Activated CD4-positive, alpha-beta T cell treated with anti-CD3 and anti-CD28 coated beads, Interleukin-2, Interleukin-6, amounts not matched to agents 100 ng/mL and 50 ng/mL, durations not matched to agents 16 hours and 8 hours (primary cell): Measurements from ENCODE around the gene UNC13A.

Experiments
- DNase-seq: peaks from one replicate; pipeline ENCODE4 v3.0.0-alpha.2; 2020

The UNC13A gene

DNA sequence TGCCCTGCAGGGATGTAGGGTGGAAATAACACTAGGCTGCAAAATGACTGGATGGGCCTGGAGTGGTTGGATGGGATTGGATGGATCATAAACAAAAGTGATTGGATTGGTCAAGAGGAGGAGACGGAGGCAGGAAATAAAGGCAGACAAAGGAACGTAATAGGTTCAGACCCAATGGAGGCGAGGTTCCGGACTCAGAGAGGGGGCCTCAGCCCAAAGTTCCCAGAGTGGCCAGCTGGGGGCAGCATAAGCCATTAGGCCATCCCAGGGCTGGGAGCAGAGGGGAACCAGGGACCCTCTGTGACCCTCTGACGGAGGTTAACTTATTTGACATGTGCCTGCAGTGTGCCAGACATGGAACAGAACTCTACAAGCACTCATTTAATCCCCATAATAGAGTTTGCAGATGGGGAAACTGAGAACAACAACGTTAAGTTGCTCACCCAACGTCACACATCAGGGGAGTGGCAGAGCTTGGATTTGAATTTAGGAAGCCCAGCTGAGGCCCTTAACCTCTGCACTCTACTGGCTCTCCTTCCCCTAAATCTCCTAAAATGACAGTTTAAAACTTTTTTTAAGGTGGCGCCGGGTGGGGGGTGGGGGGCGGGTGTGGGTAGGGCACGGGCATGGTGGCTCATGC lies 15.8 kb upstream of the UNC13A start:
- DNase-seq = peak; percentile 67

DNA sequence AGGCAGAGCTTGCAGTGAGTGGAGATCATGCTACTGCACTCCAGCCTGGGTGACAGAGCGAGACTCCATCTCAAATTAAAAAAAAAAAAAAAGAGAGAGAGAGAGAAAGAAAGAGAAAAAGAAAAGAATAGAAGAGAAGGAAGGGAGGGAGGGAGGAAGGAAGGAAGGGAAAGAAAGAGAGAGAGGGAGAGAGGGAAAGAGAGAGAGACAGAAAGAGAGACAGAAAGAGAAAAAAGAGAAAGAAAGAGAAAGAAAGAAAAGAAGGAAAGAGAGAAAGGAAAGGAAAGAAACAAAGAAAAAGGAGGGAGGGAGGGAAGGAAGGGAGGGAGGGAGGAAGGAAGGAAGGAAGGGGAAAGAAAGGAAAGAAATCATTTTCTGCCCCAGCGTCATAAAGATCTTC lies 7.0 kb upstream of the UNC13A start:
- no peak for DNase-seq

DNA sequence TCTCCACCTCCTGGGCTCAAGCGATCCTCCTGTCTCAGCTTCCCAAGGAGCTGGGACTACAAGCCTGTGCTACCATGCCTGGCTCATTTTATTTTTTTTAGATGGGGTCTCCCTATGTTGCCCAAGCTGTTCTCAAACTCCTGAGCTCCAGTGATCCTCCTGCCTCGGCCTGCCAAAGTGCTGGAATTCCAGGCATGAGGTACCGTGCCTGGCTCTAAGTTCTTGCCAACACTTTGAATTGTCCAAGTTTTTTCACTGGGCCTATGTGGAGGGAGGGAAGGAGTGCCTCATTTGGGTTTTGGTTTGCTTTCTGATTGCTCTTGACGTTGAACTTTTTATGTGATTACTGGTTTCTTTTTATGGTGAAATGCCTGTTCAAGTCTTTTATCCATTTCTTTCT lies 4.4 kb upstream of the UNC13A start:
- no peak for DNase-seq

DNA sequence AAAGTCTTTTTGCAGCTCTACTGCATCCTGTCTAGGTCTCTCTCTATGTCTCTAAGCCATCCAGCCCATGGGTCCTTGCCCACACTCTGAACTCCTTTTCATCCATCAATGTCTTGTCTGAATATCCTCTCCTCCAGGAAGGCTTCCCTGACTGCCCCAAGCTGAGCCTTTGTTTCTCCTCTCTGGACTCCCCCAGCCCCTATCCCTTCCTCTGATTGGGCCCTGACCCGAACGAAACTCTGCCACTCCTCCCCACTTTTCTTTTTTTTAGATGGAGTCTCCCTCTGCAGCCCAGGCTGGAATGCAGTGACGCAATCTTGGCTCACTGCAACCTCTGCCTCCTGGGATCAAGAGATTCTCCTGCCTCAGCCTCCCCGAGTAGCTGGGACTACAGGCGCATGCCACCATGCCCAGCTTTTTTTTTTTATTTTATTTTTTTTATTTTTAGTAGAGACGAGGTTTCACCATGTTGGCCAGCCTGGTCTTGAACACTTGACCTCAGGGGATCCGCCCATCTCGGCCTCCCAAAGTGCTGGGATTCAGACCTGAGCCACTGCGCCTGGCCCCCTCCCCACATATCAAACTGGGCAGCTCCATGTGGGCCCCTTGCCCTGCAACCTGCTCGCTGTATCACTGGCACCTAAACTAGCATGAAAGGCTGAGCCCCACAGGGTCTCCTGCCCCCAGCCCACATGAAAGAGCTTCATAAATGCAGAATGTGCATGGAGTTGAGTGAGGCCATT lies 870 bp upstream of the UNC13A start:
- no peak for DNase-seq

DNA sequence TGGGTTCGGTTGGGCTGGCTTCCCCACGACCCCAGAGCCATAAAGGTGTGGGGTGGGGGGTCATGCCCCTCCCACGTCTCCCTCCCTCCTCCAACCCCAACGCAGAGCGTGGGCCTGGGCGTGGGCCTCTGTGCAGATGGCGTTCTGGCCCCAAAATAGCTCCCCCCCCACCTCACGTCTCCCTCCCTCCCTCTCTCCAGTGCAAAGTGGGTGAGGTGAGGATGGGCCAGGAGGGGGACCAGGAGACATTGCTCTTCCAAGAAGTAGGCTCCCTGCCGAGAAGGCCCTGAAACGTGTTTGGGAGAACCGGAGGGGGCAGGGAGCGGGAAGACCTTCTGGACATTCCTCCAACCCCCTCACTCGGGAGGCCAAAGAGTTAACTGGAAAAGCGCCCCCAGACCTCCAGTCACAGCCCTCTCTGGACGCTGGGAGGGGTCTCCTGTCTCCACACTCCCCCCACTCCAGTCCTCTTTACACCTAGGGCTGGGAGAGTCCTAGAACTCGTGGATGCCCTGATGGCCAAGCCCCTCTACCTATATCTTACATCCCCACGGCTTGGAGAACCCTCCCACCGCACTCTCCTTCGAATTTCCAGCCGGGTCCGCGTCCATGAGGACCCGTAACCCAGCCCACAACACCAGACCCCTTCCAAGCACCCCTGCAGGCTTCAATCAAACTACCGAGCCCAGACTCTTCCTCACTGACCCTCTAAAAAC lies 855 bp downstream of the UNC13A start:
- no peak for DNase-seq

DNA sequence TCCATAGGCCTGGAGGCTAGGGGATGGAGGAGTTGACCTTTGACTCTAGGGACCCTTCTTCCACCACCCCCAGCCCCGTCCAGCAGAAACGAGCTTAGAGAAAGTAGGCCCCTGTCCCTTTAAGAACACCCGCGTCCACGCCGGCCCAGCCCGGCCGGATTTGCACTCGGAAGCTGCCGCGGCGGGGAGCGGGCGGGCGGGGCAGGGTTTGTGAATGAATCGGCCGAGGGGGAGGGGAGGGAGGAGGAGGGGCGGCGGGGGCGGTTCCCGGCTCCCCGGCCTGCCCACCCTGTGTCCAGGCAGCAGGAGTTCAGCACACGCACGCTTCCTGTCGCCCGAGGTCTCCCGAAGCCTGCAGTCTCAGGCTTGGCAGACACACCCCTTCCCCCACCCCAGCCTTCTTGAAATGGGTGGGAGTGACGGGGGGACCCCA lies 1.5 kb downstream of the UNC13A start:
- DNase-seq = no peak

DNA sequence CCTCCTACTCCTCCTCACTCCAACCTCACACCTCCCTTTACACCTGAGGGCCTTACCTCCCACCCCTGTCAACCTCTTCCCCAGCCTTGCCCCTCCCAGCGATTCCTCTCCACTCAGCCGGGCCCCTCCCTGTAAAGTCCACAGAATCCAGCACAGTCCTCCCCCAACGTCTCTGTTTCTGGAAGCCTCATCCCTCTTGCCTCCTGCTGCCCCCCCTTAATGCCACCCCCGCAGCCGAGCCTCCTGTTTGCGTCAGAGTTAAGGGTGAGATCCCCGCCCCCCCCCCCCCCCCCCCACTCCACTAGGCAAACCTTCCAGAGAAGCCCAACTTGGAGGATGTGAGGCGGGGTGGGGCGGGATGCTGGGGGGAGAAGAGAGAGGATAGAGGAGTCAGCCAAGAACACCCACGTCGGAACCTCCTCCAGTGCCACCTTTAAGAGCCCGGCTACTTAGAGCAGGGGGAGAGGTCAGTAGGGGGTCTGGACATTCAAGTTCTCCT lies 2.1 kb downstream of the UNC13A start:
- DNase-seq = no peak

DNA sequence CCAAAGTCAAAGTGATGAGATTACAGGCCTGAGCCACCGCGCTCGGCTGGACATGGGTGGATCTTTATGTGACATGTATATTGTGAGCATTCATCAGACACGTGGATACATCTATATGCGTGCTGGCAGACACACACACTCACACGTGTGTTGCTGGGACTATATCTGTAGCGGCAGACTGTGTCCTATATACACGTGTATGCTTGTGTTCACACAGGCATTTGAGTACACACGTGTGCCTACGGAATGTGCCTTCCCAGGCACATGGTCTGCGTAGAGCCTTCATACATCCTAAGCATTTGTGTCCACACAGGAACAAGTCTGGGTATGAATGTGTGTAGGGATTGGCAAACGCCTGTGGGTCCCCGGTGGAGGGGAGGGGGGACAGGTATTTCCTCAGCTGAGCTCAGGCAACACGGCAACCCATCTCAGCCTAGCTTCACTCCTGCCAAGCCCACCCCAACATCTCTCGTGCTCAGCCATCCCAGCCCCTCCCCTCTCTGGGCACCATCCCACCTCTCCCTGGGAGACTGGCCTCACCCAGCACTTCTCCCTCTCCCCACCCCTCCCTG lies 2.6 kb downstream of the UNC13A start:
- DNase-seq = no peak

DNA sequence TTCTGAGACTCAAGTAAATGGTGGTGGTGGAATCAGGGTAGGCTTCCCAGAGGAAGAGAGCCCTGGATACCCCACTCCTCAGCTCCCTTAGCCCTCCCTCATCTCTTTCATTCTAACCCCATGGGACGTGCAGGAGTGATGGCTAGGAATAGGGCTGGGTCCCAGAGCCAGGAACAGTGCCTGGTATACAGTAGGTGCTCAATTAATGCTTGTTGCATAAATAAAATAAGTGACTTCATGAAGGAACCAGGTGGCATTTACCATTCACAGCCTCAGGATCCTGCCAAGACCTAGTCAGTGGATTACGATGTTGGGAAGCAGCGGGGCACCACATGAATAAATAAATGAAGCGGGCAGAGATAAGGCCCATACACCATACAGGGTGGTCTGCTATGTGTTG lies 3.9 kb downstream of the UNC13A start:
- no peak for DNase-seq

DNA sequence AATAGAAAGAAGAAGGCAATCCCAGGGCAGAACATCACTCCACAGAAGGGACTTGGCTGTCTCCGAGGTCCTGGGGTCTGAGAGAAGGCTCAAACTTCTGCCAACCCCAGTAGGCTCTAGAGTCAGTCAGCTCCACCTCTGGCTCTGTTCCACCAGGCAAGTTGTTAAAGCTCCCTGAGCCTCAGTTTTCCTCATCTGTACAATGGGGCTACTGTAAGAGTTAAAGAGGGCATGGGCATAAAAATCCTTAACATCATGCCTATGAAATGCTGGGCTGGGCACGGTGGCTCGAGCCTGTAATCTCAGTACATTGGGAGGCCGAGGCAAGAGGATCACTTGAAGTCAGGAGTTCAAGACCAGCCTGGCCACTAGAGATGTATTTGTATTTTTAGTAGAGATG lies 5.1 kb downstream of the UNC13A start:
- no peak for DNase-seq

DNA sequence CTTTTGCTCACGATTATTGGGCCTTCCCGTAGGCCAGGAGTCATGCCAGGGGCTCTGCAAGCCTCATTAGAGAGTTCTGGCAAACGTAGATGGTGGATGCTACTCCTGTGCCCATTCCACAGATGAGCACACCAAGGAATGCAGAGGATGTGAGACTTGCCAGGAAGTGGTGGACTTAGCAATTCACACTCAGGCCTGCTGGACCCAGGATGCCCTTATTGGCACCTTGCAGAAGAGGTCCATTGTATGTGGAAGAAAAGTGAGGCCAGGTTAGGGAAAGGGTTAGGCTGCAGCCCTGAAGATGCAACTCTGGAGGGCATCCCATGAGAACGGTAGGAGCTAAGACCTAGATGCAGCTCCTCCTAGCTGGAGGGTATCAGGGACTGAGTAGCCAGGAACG lies 5.9 kb downstream of the UNC13A start:
- no peak for DNase-seq

DNA sequence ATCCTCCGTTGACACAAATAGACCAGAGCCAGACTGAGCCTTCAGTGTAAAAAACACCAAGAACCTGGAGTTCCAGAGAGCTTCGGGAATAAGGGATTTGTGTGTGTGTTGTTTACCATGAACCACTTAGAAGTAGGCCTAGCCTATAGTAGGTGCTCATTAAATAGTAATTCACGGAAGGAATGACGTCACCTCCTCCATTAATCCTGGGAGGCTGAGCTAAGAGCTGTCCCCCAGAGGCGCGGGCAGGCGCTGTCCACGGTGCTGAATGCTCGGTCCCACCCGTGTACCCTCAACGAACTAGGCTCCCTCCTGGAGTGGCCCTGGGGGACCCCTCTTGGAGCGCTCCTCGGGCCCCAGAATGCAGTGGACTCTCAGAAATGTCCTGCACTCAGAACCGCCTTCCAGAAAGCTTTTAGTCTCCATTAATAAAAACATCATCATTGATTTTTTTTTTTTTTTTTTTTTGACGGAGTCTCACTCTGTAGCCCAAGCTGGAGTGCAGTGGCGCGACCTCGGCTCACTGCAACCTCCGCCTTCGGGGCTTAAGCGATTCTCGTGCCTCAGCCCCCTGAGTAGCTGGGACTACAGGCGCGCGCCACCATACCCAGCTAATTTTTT lies 6.5 kb downstream of the UNC13A start:
- DNase-seq = peak; percentile 30

DNA sequence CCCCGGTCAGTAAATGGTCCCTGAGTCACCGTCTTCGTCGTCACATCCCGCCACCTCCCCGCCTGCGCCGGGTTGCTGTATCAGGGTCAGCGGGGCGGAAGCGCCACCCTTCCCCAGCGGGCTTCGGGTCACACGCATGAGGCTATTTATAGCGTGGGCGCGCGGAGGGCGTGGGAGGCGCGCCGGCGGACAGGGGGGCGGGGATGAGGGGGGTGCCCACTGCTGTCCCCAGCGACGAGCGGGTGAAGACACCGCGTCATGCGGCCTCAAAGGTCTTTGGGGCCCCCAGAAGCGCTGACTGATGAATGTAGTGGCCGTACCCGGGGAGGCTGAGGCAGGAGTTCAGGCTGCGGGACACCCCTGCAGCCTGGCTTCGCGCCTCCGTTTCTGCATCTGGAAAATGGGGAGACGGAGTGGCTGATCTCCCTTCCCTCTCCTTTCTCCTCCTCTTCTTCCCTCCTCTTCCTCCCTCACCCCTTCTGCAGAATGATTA lies 7.9 kb downstream of the UNC13A start:
- peak; percentile 47 for DNase-seq

DNA sequence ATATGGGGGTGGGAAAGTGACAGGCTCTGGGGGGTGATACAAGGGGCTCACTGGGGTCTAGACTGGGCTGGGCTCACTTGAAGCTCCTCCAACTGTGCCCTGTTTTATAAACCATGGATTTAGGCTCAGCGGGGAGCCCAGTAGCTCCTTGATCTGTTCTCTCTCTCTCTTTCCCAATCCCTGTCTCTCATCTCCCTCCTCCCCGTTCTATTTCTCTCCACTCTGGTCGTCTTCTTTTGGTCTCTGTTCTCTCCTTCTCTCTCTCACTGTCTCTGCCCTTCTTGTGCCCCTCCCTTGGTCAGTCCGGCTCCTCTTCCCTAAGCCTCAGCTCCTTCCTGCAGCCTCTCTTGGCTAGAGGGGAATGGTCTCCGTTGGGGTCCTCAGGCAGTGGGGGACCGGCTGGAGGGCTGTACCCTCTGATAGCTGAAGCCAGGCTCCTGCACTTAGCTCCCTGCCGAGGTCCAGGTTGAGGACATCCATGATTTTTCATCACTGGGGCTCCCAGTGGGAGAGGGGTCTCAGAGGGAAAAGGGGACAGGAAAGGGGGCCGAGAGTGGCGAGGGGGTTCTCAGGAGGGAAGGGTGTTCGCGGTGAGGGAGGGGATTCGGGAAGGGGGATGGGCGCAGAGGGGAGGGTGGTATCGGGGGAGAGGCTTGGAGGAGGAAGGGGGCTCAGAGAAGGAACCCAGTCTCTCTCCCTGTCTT lies 8.5 kb downstream of the UNC13A start:
- DNase-seq = no peak

DNA sequence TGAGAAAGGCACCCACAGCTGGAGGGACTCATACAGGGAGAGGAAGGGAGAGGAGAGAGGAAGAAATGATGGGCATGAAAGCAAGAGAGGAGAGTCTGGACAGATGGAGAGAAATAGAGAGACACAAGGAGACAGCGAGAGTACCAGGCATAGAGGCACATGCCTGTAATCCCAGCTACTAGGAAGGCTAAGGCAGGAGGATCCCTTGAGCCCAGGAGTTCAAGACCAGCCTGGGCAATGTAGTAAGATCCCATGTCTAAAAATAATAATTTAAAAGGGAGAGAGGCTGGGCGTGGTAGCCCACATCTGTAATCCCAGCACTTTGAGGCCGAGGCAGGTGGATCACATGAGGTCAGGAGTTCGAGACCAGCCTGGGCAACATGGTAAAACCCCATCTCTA lies 9.3 kb downstream of the UNC13A start:
- no peak for DNase-seq

DNA sequence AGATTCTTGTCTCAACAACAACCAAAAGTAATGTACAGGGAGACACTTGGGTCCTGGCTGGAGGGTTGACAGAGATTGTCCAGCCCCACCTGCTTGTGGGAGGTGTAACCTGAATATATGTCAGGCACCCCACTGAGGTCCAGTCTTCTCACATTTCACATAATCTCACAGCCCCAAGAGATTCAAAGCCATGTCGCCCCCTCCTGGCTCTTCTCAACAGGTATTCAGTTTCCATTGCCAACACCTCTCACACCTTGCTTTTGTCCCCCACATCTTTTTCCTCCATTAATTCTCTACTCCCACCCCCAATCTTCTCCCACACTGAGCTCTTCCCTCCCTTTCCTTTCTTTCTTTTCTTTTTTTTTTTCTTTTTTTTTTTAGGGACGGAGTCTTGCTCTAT lies 11.2 kb downstream of the UNC13A start:
- no peak for DNase-seq

DNA sequence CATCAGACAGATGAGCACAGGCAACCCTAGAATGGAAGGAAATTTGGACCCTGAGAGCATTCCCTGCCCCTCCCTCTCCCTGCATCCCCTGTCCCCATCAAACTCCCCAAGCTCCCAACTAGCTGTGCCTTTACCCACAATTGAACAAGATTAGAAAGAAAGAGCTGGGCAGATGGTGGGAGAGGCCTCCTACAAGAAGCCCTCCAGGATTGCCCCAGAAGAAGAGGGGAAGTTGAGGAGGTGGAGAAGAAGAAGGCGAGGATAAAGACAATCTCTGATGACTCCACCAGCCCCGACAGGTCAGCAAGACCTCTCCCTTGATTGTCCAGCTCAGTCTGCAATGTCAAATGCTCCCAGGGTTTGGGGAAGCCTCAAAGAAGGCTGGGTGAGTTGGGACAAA lies 11.9 kb downstream of the UNC13A start:
- no peak for DNase-seq

DNA sequence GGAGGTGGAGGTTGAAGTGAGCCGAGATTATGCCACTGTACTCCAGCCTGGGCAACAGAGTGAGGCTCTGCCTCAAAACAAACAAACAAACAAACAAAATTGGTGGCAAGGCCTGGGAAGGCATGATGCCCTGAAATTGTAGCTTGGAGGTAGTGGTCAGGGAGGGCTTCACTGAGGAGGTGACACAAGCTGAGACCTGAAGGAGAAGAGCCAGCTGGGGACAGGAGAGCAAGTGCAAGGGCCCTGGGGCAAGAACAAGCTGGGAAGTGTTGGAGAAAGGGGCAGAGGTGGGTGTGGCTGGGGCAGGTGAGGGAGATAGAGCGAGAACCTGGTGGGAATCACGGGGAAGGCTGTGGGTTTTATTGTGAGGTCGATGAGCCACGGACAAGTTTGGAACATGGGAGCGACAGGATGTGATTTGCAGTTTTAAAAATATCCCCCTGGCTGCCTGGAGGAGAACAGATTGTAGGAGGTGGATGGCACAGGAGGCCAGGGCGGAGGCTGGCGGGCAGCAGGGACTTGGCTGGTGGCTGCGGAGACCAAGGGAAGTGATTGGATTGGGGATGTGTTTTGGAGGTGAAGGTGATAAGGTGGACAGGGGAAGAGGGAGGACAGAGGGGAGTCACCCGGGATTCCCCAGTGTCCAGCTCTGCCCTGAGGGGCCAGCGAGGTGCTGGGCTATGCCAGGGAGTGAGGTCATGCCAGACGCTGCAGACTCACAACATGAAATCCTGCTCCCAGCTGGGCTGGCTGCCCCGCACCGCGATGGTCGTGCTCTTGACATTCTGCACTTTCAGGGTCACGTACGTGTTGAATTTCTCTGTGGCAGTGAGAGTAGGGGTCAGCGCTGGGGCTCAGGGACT lies 14.0 kb downstream of the UNC13A start:
- no peak for DNase-seq

DNA sequence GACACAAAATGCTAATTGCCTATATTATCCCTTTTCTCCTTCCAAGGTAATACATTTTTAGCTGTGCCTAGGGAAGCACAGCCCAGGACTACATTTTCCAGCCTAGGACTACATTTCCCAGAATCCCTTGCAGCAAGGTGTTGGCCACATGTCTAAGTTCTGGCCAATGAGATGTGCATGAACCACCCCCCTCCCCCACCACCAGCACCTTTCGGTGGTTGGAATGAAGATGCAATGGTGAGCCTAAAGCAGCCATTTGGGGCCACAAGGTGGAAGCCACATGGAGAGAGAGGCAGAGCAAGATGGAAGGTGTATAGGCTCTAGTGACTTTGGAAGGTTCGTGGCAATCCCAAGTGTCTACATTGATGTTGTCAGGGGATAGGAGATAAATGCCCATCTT lies 16.2 kb downstream of the UNC13A start:
- DNase-seq = peak; percentile 57

DNA sequence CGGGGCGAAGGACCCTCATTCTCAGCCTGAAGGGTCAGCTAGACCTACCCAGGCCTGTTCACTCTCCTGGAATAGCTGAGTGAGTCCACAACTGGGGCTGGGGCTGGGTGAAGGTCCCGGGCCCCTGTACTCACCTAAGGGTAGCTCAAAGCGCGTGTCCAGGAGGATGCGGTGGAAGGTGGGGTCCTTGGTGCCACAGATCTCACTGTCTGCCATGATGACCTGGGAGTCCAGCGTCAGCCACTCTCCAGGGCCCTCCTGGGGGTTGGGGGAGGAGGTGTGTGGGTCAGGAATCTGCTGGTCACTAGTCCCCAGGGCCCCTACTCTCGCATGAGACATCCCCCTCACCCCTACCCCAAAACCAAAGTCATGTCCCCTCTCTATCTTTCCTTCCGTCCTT lies 18.7 kb downstream of the UNC13A start:
- no peak for DNase-seq

DNA sequence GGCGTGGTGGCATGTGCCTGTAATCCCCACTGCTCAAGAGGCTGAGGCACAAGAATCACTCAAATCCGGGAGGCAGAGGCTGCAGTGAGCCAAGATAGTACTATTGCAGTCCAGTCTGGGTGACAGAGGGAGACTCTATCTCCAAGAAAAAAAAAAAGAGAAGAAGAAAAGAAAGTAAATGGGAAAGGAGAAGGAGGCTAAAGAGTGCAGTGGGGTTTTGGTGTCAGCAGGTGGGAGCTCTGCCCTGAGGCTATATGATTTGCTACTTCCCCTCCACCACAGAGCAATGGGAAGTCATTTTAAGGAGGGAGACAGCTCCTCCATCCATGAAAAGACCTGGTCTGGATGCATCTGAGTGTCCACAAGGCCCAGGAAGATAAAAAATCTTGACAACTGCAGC lies 23.1 kb downstream of the UNC13A start:
- no peak for DNase-seq
